Karpas-422 (cell line): ENCODE data around the gene ADAMTS17. TPM values are rescaled to one million over a fixed set of nuclear protein-coding genes. Genes with fewer than 3 reads are reported as not detected.

Experiments
- DNase-seq: peaks from one replicate; pipeline ENCODE4 v3.0.0-alpha.2; 2015
- H2AFZ ChIP-seq: fragments of 200-600 bp; sonication (generic); 2 replicates; pipeline ENCODE4 v1.6.1; 2014; ENCODE audit warnings: antibody characterized with exemption, low read length, mixed read lengths
- H3K27ac ChIP-seq: fragments of 200-600 bp; sonication (generic); 2 replicates; pipeline ENCODE4 v1.5.1; 2014; ENCODE audit warnings: mild to moderate bottlenecking, low read length, moderate library complexity
- H3K27me3 ChIP-seq: fragments of 200-600 bp; sonication (generic); 2 replicates; pipeline ENCODE4 v1.6.1; 2014; ENCODE audit warnings: low read length, mixed read lengths
- H3K36me3 ChIP-seq: fragments of 200-600 bp; sonication (generic); 2 replicates; pipeline ENCODE4 v1.6.1; 2014; ENCODE audit warnings: low read length, mixed read lengths; ENCODE audit not compliant: insufficient read depth
- H3K4me1 ChIP-seq: fragments of 200-600 bp; sonication (generic); 2 replicates; pipeline ENCODE4 v1.6.1; 2014; ENCODE audit warnings: mild to moderate bottlenecking, low read length, mixed read lengths
- H3K4me2 ChIP-seq: fragments of 200-600 bp; sonication (generic); 2 replicates; pipeline ENCODE4 v1.6.1; 2014; ENCODE audit warnings: low read length, low read depth, mild to moderate bottlenecking; ENCODE audit not compliant: poor library complexity, severe bottlenecking
- H3K4me3 ChIP-seq: fragments of 200-600 bp; sonication (generic); 2 replicates; pipeline ENCODE4 v1.5.1; 2014; ENCODE audit warnings: mild to moderate bottlenecking, antibody characterized with exemption, low read length, mixed read lengths
- H3K79me2 ChIP-seq: fragments of 200-600 bp; sonication (generic); 2 replicates; pipeline ENCODE4 v1.6.1; 2014; ENCODE audit warnings: mild to moderate bottlenecking, low read length, mixed read lengths
- H3K9ac ChIP-seq: fragments of 200-600 bp; sonication (generic); 2 replicates; pipeline ENCODE4 v1.6.0; 2014; ENCODE audit warnings: low read length
- H3K9me2 ChIP-seq: fragments of 200-600 bp; sonication (generic), shearing (Covaris generic); replicated peaks from 2 replicates; pipeline ENCODE4 v1.6.0; 2014; ENCODE audit warnings: mild to moderate bottlenecking, low read length, moderate library complexity; ENCODE audit not compliant: insufficient read depth
- H3K9me3 ChIP-seq: fragments of 300-700, 200-600 bp; sonication (generic); 2 replicates; pipeline ENCODE4 v1.6.1; 2014; ENCODE audit warnings: low read length, mixed read lengths
- H4K20me1 ChIP-seq: fragments of 200-600 bp; sonication (generic); 2 replicates; pipeline ENCODE4 v1.6.1; 2014; ENCODE audit warnings: mild to moderate bottlenecking, antibody characterized with exemption, low read length, low read depth; ENCODE audit not compliant: insufficient read depth
- total RNA-seq: library from RNA; depleted of rRNA; stranded (reverse); fragments of >200 nt; shearing (Covaris generic); gene quantifications from 2 replicates; pipeline ENCODE4 v1.2.3, GENCODE V29; 2014; ENCODE audit warnings: low replicate concordance

ADAMTS17 gene
- total RNA-seq, 1 experiment from 2014 or later = not detected

DNA sequence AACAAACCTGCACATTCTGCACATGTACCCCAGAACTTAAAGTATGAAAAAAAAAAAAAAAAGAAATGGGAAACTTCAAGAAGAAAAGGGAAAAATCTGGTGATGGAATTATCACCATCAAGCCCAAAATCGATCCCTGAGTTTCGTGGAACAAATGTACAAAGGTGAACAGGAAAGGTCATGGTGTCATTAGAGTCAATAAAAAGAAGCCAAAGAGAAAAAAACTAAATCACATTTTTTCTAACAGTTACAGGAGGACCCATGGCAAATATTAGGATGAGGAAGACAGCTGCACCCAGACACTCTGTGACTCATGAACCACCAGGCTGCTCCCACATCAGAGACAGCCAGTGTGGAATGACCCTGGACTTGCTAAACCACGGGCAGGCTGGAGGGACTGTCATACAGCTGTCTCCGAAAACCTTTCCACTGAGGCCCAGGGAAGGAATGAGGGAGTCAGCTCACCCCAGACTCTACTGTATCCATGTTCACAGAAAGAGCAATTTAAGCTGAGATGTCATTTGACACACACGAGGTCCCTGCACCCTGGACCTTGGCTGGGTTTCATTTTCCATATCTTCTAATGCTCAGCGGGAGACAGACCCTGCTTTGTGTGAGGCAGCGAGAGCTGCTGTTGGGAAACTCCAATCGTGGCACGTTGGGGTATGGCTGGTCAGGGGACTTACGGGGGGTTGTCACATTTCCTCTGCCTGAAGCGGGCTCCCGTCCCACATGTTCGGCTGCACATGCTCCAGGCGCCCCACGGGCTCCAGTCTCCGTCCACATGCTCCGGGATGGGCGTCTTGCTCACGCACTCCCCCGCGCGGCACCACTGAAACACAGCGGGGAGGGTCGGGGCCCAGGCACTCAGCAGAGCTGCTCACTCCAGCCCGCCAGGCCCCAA is 210.2 kb downstream of the ADAMTS17 start:
- Histone ChIP-seq H3K4me3 (no peak overlapping the region), H2AFZ (no peak overlapping the region), H3K9me3 (no peaks in the 10 kb centered on the region), H3K9ac (no peak overlapping the region), H3K79me2 (no peaks in the 10 kb centered on the region), H4K20me1 (no peaks in the 10 kb centered on the region), H3K27me3 (no peaks in the 10 kb centered on the region), H3K4me2 (no peak overlapping the region), H3K27ac (no peak overlapping the region), H3K9me2 (no peaks in the 10 kb centered on the region), H3K36me3 (no peaks in the 10 kb centered on the region), H3K4me1 (no peaks in the 10 kb centered on the region)
- no peak for DNase-seq

- no peak overlapping the region for H3K27ac ChIP-seq
- no peaks in the 10 kb centered on the region for H3K27me3 ChIP-seq
- no peaks in the 10 kb centered on the region for H3K36me3 ChIP-seq
- H3K79me2 ChIP-seq = no peaks in the 10 kb centered on the region
- no peak overlapping the region for H3K4me3 ChIP-seq
- DNase-seq = no peak
- H3K9ac ChIP-seq = no peak overlapping the region
- no peaks in the 10 kb centered on the region for H3K9me3 ChIP-seq
- H4K20me1 ChIP-seq = no peaks in the 10 kb centered on the region
- H3K9me2 ChIP-seq = no peaks in the 10 kb centered on the region
- H3K4me2 ChIP-seq = no peak overlapping the region
- H2AFZ ChIP-seq = no peak overlapping the region
- no peaks in the 10 kb centered on the region for H3K4me1 ChIP-seq
Measured at GRCh38 chr15:100129677-100130076, 212.1 kb downstream of the ADAMTS17 start.

DNA sequence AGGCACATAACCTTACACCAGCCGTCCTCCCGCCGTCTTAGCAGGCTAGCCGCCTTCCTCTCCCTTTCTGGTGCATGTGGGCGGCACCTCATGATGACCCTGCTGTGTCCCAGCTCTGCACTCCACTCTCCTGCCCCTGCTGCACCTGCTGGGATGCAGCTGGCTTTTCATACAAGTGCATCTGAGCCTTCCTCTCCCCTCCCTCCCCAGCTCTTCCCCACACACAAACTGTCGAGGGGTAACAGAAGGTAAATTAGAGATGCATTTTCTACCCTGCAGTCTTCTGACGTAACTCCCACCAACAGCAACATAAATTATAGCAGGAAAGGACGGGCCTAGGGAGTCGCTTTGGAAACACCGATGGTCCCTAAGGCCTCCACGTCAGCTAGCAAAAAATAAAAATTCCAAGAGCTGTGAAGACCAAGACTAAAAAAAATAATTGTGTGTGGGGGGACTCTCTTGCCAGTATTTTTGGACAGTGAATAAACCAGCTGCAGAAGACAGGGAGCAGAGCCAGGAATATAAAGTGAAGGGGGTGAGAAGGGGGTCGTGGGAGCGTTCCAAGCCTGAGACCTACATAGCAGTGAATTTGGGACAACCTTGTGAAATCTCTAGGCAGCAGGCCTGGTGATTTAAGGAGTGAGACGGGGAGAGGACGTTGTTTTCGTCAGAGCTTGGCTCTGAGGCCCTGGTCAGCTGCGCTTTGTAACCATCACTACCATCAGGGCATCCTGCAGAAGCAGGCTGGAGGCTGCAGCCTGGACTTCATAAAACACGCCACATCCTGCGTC is 216.2 kb downstream of the ADAMTS17 start:
- H3K27ac ChIP-seq = no peak overlapping the region
- H3K36me3 ChIP-seq = no peaks in the 10 kb centered on the region
- H3K79me2 ChIP-seq = no peaks in the 10 kb centered on the region
- H3K9ac ChIP-seq = no peak overlapping the region
- no peak overlapping the region for H2AFZ ChIP-seq
- DNase-seq = no peak
- no peaks in the 10 kb centered on the region for H3K9me2 ChIP-seq
- no peaks in the 10 kb centered on the region for H3K27me3 ChIP-seq
- H3K4me2 ChIP-seq = no peak overlapping the region
- H3K4me1 ChIP-seq = no peaks in the 10 kb centered on the region
- H4K20me1 ChIP-seq = no peaks in the 10 kb centered on the region
- H3K4me3 ChIP-seq = no peak overlapping the region
- peaks cover 2% of the 10 kb centered on the region; the same call in 1 of the 2 replicates for H3K9me3 ChIP-seq

- no peaks in the 10 kb centered on the region for H4K20me1 ChIP-seq
- H3K9ac ChIP-seq = no peak overlapping the region
- no peak overlapping the region for H3K4me2 ChIP-seq
Measured at GRCh38 chr15:100124936-100125335, 216.8 kb downstream of the ADAMTS17 start.

DNA sequence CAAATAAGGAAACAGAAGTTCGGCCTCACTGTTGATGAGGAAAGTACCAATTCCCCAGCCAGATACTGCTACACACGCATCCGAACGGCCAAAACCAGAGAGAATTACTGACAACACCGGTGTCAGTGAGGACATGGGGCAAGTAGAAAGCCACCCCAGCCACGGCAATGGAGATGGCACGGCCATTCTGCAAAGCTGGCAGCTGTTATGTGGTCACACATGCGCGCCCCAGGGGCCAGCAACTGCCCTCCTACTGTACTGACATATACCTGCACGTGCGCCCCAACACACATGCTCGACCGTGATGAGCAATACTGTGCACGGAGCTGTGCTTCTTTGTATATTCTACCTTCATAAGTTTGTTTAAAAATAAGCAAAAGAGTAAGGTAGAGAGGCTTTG is 217.4 kb downstream of the ADAMTS17 start:
- H3K4me3 ChIP-seq = no peak overlapping the region
- H4K20me1 ChIP-seq = no peaks in the 10 kb centered on the region
- H3K4me2 ChIP-seq = no peak overlapping the region
- H3K79me2 ChIP-seq = no peaks in the 10 kb centered on the region
- H3K27me3 ChIP-seq = 0 out of 2 replicates have a peak, but pooled peaks cover 3% of the 10 kb centered on the region
- no peaks in the 10 kb centered on the region for H3K4me1 ChIP-seq
- no peak overlapping the region for H2AFZ ChIP-seq
- no peak overlapping the region for H3K27ac ChIP-seq
- no peak for DNase-seq
- no peak overlapping the region for H3K9ac ChIP-seq
- no peaks in the 10 kb centered on the region for H3K9me2 ChIP-seq
- H3K9me3 ChIP-seq = peaks cover 3% of the 10 kb centered on the region; the same call in 1 of the 2 replicates
- no peaks in the 10 kb centered on the region for H3K36me3 ChIP-seq

More at GRCh38 chr15:100124936-100125335, 216.8 kb downstream of the ADAMTS17 start:
- no peak overlapping the region for H3K4me3 ChIP-seq
- H3K9me2 ChIP-seq = no peaks in the 10 kb centered on the region
- H3K4me1 ChIP-seq = no peaks in the 10 kb centered on the region
- H2AFZ ChIP-seq = no peak overlapping the region
- 0 out of 2 replicates have a peak, but pooled peaks cover 3% of the 10 kb centered on the region for H3K27me3 ChIP-seq
- no peak overlapping the region for H3K27ac ChIP-seq
- peaks cover 3% of the 10 kb centered on the region; the same call in 1 of the 2 replicates for H3K9me3 ChIP-seq
- H3K36me3 ChIP-seq = no peaks in the 10 kb centered on the region
- H3K79me2 ChIP-seq = no peaks in the 10 kb centered on the region
- DNase-seq = no peak

- H3K9me3 ChIP-seq = peaks cover 3% of the 10 kb centered on the region; the same call in 1 of the 2 replicates
- H3K79me2 ChIP-seq = no peaks in the 10 kb centered on the region
- H3K27me3 ChIP-seq = 0 out of 2 replicates have a peak, but pooled peaks cover 3% of the 10 kb centered on the region
- no peak overlapping the region for H3K4me2 ChIP-seq
- H3K4me1 ChIP-seq = no peaks in the 10 kb centered on the region
- no peak overlapping the region for H2AFZ ChIP-seq
- DNase-seq = no peak
- H3K9ac ChIP-seq = no peak overlapping the region
- no peak overlapping the region for H3K27ac ChIP-seq
- no peaks in the 10 kb centered on the region for H4K20me1 ChIP-seq
- no peaks in the 10 kb centered on the region for H3K36me3 ChIP-seq
- H3K4me3 ChIP-seq = no peak overlapping the region
- no peaks in the 10 kb centered on the region for H3K9me2 ChIP-seq
Measured at GRCh38 chr15:100123611-100124010, 218.2 kb downstream of the ADAMTS17 start.

GRCh38 chr15:100121285-100121684 is 220.5 kb downstream of the ADAMTS17 start:
- DNase-seq = no peak
- no peaks in the 10 kb centered on the region for H4K20me1 ChIP-seq
- 0 out of 2 replicates have a peak, but pooled peaks cover 3% of the 10 kb centered on the region for H3K27me3 ChIP-seq
- H3K4me2 ChIP-seq = no peak overlapping the region
- no peaks in the 10 kb centered on the region for H3K9me2 ChIP-seq
- H3K4me1 ChIP-seq = no peaks in the 10 kb centered on the region
- no peak overlapping the region for H2AFZ ChIP-seq
- no peak overlapping the region for H3K4me3 ChIP-seq
- H3K36me3 ChIP-seq = no peaks in the 10 kb centered on the region
- no peak overlapping the region for H3K9ac ChIP-seq
- H3K79me2 ChIP-seq = no peaks in the 10 kb centered on the region
- no peak overlapping the region for H3K27ac ChIP-seq
- H3K9me3 ChIP-seq = peaks cover 3% of the 10 kb centered on the region; the same call in 1 of the 2 replicates

GRCh38 chr15:100120111-100120510 is 221.7 kb downstream of the ADAMTS17 start:
- Histone ChIP-seq H2AFZ (no peak overlapping the region), H3K79me2 (no peaks in the 10 kb centered on the region), H3K9me3 (peaks cover 3% of the 10 kb centered on the region; the same call in 1 of the 2 replicates), H3K27ac (no peak overlapping the region), H3K4me2 (no peak overlapping the region), H3K9ac (no peak overlapping the region), H3K4me1 (no peaks in the 10 kb centered on the region), H3K27me3 (0 out of 2 replicates have a peak, but pooled peaks cover 3% of the 10 kb centered on the region), H3K36me3 (no peaks in the 10 kb centered on the region), H4K20me1 (no peaks in the 10 kb centered on the region), H3K9me2 (no peaks in the 10 kb centered on the region), H3K4me3 (no peak overlapping the region)
- DNase-seq = no peak
